Diencephalon (tissue), 1 donor: ENCODE results near the gene IL2. TPM values are rescaled to one million over a fixed set of nuclear protein-coding genes. Genes with fewer than 3 reads are reported as not detected.

Experiments
- total RNA-seq: library from RNA; depleted of rRNA; stranded (reverse); fragments of >200 nt; gene quantifications from one replicate; pipeline ENCODE4 v1.2.3, GENCODE V29; 2014

Gene IL2
- total RNA-seq = not detected

GRCh38 chr4:122456231-122457116 is at the start of gene IL2:
Gene IL2, minus strand, starts transcription at chr4:122456725. Its CDS starts 285 bp downstream, at chr4:122456440.

Other genes starting within 250 kb of the IL2 start
- gene ADAD1, start 77.7 kb downstream of the IL2 start, total RNA-seq = not detected
- gene IL21, start 164.3 kb upstream of the IL2 start, total RNA-seq = not detected